HEK293T (cell line): ENCODE data around the gene CSDE1.

ENCODE experiments used
- CTCF ChIA-PET: fragments of 350-600 bp; formaldehyde crosslinking; extraction: SDS; loops from one replicate; lab custom pipeline; 2021; ENCODE audit warnings: antibody characterized with exemption, inconsistent platforms; lab: Yijun Ruan, JAX
- POLR2A ChIA-PET: fragments of 350-600 bp; formaldehyde crosslinking; extraction: SDS; loops from one replicate; lab custom pipeline; 2020; ENCODE audit warnings: antibody characterized with exemption, inconsistent platforms; lab: Yijun Ruan, JAX
- DNase-seq: peaks from one replicate; pipeline ENCODE4 v3.0.0; 2012; ENCODE audit warnings: mixed read lengths; ENCODE audit errors: extremely low spot score
- ARNT ChIP-seq: fragments of 450-650 bp; IDR thresholded peaks from 2 replicates; pipeline ENCODE4 v1.6.1; 2017; ENCODE audit warnings: mild to moderate bottlenecking
- BHLHE40 ChIP-seq: fragments of 450-650 bp; IDR thresholded peaks from 2 replicates; pipeline ENCODE4 v1.6.1; 2016; ENCODE audit warnings: mild to moderate bottlenecking, moderate library complexity, borderline replicate concordance
- CTBP1 ChIP-seq: fragments of 450-650 bp; IDR thresholded peaks from 2 replicates; pipeline ENCODE4 v1.6.1; 2016; ENCODE audit warnings: borderline replicate concordance
- ELF4 ChIP-seq: fragments of 450-650 bp; IDR thresholded peaks from 2 replicates; pipeline ENCODE4 v1.6.1; 2017; ENCODE audit warnings: antibody characterized with exemption
- FOXA1 ChIP-seq: fragments of 450-650 bp; IDR thresholded peaks from 2 replicates; pipeline ENCODE4 v1.6.1; 2016; ENCODE audit warnings: mild to moderate bottlenecking
- FOXK2 ChIP-seq: fragments of 450-650 bp; IDR thresholded peaks from 2 replicates; pipeline ENCODE4 v1.6.1; 2016; ENCODE audit warnings: mild to moderate bottlenecking
- FOXM1 ChIP-seq: fragments of 450-650 bp; IDR thresholded peaks from 2 replicates; pipeline ENCODE4 v1.6.1; 2017; ENCODE audit warnings: mild to moderate bottlenecking, borderline replicate concordance
- HDGF ChIP-seq: fragments of 450-650 bp; IDR thresholded peaks from 2 replicates; pipeline ENCODE4 v1.6.1; 2017; ENCODE audit warnings: antibody characterized with exemption, borderline replicate concordance
- L3MBTL2 ChIP-seq: fragments of 450-650 bp; conservative IDR thresholded peaks from 2 replicates; pipeline ENCODE4 v1.6.1; 2016; ENCODE audit warnings: mild to moderate bottlenecking
- LEF1 ChIP-seq: fragments of 450-650 bp; IDR thresholded peaks from 2 replicates; pipeline ENCODE4 v1.6.1; 2017; ENCODE audit warnings: mild to moderate bottlenecking, borderline replicate concordance
- NFRKB ChIP-seq: fragments of 450-650 bp; IDR thresholded peaks from 2 replicates; pipeline ENCODE4 v1.6.1; 2016; ENCODE audit warnings: mild to moderate bottlenecking, moderate library complexity
- PKNOX1 ChIP-seq: fragments of 450-650 bp; IDR thresholded peaks from 2 replicates; pipeline ENCODE4 v1.6.1; 2016
- SP1 ChIP-seq: fragments of 450-650 bp; IDR thresholded peaks from 2 replicates; pipeline ENCODE4 v1.6.1; 2017
- SUZ12 ChIP-seq: fragments of 450-650 bp; IDR thresholded peaks from 2 replicates; pipeline ENCODE4 v1.6.1; 2016; ENCODE audit warnings: mild to moderate bottlenecking
- TARDBP ChIP-seq: fragments of 450-650 bp; IDR thresholded peaks from 2 replicates; pipeline ENCODE4 v1.6.1; 2016
- ZNF384 ChIP-seq: fragments of 450-650 bp; IDR thresholded peaks from 2 replicates; pipeline ENCODE4 v1.6.1; 2016

The CSDE1 gene

DNA sequence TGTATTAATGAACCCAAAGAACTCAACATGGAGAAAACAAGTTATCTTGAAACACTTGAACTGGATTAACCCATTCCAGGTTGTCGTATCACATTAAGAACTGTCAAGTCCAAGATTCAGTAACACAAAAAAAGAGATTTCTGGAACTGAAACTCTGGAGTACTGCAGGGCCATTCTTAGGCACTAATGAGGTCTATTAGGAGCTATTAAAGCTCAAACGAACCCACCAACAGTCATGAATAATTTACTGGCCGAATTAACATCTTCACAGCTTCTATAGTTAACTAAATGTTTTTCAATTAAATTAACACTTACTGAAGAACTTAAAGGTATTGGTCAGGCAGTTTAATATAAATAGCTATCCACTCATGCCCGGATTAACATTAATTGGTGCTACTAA, 4.6 kb downstream of the CSDE1 start:
- ChIA-PET CTCF (interaction anchor here (0.6 kb wide), 1 partner anchor 69 kb away, joined by 3 read pairs; no protein-coding TSS in a partner anchor), POLR2A (interaction anchor here (0.8 kb wide), 1 partner anchor 37 kb away, joined by 4 read pairs; the partner anchor contains the start of gene NRAS)
- DNase-seq = no peak
- no peak for TF ChIP-seq SP1
- no peak for TF ChIP-seq BHLHE40
- TF ChIP-seq CTBP1 = no peak
- no peak for TF ChIP-seq FOXA1
- TF ChIP-seq NFRKB = no peak
- no peak for TF ChIP-seq PKNOX1
- TF ChIP-seq TARDBP = no peak
- TF ChIP-seq SUZ12 = no peak
- TF ChIP-seq HDGF = no peak
- no peak for TF ChIP-seq ELF4
- TF ChIP-seq ZNF384 = no peak
- no peak for TF ChIP-seq ARNT
- TF ChIP-seq FOXM1 = no peak
- no peak for TF ChIP-seq LEF1
- TF ChIP-seq L3MBTL2 = no peak
- TF ChIP-seq FOXK2 = no peak

DNA sequence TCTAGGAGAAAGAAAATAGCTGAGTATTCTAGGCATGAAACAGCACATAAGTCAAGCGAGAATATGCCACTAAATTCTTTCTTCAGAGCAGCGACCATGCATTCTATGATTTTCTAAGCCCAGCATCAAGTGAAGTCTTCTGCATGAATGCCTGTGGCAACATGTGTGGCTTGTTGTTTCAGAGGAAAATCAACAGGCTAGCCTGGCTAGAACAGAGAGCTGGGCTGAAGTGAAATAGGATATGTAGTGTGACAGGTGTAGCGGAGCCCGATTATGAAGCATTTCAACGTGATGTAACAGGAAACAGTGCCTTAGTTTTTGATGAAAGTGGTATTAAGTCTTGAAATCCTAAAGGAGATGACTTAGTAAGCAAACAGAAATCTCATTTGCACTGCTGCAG, 7.0 kb downstream of the CSDE1 start:
- no peak for TF ChIP-seq BHLHE40
- TF ChIP-seq FOXA1 = no peak
- TF ChIP-seq HDGF = no peak
- no peak for TF ChIP-seq CTBP1
- no peak for TF ChIP-seq SP1
- TF ChIP-seq LEF1 = no peak
- no peak for TF ChIP-seq TARDBP
- TF ChIP-seq NFRKB = no peak
- TF ChIP-seq ARNT = no peak
- TF ChIP-seq L3MBTL2 = no peak
- TF ChIP-seq ZNF384 = no peak
- TF ChIP-seq FOXK2 = no peak
- TF ChIP-seq SUZ12 = no peak
- TF ChIP-seq FOXM1 = no peak
- DNase-seq = no peak
- ChIA-PET POLR2A (no interaction called here), CTCF (no interaction called here)

DNA sequence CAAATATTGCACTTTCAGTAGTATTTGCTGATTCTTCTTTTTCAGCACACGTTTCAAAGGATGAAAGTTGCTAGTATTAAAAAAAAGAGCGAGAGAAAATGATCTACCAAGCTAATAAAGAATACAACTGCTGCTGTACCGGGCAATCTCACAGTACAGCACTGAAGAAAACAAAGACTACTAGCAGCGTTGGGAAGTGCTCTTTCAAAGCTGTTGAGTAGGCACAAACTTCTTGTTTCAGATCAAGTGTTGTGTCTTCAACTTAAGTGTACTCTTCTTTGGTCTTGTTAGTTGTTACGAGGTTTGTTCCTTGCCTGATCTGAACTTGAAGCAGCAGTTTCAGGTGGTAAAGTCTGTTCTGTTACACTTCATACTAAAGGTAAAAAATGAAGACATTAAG, 7.9 kb downstream of the CSDE1 start:
- no peak for DNase-seq
- ChIA-PET CTCF (no interaction called here), POLR2A (no interaction called here)
- TF ChIP-seq NFRKB (no peak), FOXK2 (no peak), TARDBP (no peak), LEF1 (no peak), ELF4 (no peak), SP1 (no peak), SUZ12 (no peak), FOXA1 (no peak), PKNOX1 (no peak), ZNF384 (no peak), CTBP1 (no peak)

DNA sequence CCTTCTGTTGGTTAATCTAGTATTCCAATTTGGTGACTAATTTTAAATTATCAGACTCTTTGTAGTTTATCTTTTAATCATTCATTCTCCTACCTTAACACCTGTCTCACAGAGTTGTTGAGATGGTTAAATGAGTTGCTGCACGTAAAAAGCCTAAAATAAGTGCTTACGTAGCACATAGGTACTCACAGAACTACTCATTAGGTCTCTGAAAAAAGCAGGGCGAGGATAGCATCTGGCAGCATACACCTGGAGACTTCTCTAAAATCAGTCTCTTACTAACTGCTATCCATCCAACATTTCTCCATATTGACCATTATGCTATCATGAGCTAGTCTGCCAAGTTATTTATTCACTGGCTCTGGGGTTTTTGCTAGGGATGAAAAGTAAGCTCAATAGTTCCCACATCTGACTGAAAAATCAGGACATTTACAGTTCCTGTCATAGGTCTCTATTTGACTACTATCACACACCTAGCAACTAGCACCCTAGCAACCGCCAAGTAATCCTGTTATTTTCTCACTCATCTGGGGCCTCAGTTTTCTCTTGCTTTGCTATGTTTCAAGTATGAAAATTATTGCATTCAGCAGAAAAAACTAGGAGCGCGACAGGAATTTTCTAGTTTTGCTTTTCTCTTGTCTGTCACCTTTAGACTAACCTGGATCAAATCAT, 11.2 kb downstream of the CSDE1 start:
- DNase-seq = no peak
- ChIA-PET POLR2A (no interaction called here), CTCF (no interaction called here)
- TF ChIP-seq L3MBTL2 (no peak), ELF4 (no peak), LEF1 (no peak), SUZ12 (no peak), BHLHE40 (no peak), PKNOX1 (no peak), ARNT (no peak)

- ChIA-PET POLR2A (interaction anchor here (1.0 to 1.1 kb wide), 2 partner anchors 11 to 12 kb away, joined by 3 to 4 read pairs; no protein-coding TSS in a partner anchor), CTCF (interaction anchor here (0.5 to 0.6 kb wide), 2 partner anchors 127 to 217 kb away, joined by 3 to 6 read pairs; no protein-coding TSS in a partner anchor)
- TF ChIP-seq PKNOX1 = no peak
- no peak for DNase-seq
These were observed 12.5 kb downstream of the CSDE1 start for GRCh38 chr1:114745291-114745690.
